Ishikawa (cell line): ENCODE measurements around the gene FHIT.

Source experiments
- CEBPB ChIP-seq: IDR thresholded peaks from 2 replicates; pipeline ENCODE4 v1.6.1; 2012
- CREB1 ChIP-seq: IDR thresholded peaks from 2 replicates; pipeline ENCODE4 v1.6.1; 2012; ENCODE audit warnings: low read depth
- EGR1 ChIP-seq: IDR thresholded peaks from 2 replicates; pipeline ENCODE4 v1.6.1; 2012
- EP300 ChIP-seq: IDR thresholded peaks from 2 replicates; pipeline ENCODE4 v1.6.1; 2012; ENCODE audit warnings: borderline replicate concordance
- FOXM1 ChIP-seq: IDR thresholded peaks from 2 replicates; pipeline ENCODE4 v1.6.1; 2012; ENCODE audit warnings: low read depth, borderline replicate concordance
- NFIC ChIP-seq: IDR thresholded peaks from 2 replicates; pipeline ENCODE4 v1.6.1; 2012
- RAD21 ChIP-seq: IDR thresholded peaks from 2 replicates; pipeline ENCODE4 v1.6.1; 2012; ENCODE audit warnings: low read depth
- REST ChIP-seq: IDR thresholded peaks from 2 replicates; pipeline ENCODE4 v1.6.1; 2012; ENCODE audit warnings: low read depth, mild to moderate bottlenecking
- TAF1 ChIP-seq: IDR thresholded peaks from 2 replicates; pipeline ENCODE4 v1.6.1; 2012; ENCODE audit warnings: low read depth, mild to moderate bottlenecking
- TCF12 ChIP-seq: IDR thresholded peaks from 2 replicates; pipeline ENCODE4 v1.6.1; 2012; ENCODE audit warnings: low read depth
- TEAD4 ChIP-seq: IDR thresholded peaks from 2 replicates; pipeline ENCODE4 v1.6.1; 2012
- YY1 ChIP-seq: IDR thresholded peaks from 2 replicates; pipeline ENCODE4 v1.6.1; 2012; ENCODE audit warnings: low read depth
- ZBTB7A ChIP-seq: IDR thresholded peaks from 2 replicates; pipeline ENCODE4 v1.6.1; 2012; ENCODE audit warnings: low read depth
- TF ChIP-seq, protein P1 (sequence below): IDR thresholded peaks from 2 replicates; pipeline ENCODE4 v1.6.1; 2012
- TF ChIP-seq, protein P2 (sequence below): IDR thresholded peaks from 2 replicates; pipeline ENCODE4 v1.6.1; 2012

The FHIT gene

DNA sequence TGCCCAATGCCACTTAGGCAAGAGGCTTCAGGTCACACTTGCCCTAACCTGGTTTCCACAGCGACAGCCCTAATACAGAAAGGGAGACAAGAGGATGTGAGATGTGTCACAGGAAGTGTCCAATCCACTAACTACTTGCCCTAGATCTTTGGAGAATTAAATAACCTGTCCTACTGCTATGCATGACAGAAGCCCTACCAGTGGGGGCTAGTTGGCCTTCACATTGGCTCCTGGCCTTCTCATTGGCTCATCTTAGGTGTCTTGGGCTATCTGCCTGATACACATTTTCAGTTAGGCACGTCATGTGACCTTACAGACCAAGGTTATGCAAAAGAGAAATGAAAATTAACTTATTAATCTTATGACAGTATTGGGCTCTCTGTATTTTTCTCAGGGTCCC, 449.9 kb downstream of the FHIT start:
- TF ChIP-seq TAF1 = no peak
- TF ChIP-seq, protein P1, sequence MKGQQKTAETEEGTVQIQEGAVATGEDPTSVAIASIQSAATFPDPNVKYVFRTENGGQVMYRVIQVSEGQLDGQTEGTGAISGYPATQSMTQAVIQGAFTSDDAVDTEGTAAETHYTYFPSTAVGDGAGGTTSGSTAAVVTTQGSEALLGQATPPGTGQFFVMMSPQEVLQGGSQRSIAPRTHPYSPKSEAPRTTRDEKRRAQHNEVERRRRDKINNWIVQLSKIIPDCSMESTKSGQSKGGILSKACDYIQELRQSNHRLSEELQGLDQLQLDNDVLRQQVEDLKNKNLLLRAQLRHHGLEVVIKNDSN = no peak
- no peak for TF ChIP-seq CREB1
- TF ChIP-seq EP300 = no peak
- TF ChIP-seq EGR1 = no peak
- no peak for TF ChIP-seq TCF12
- no peak for TF ChIP-seq REST
- no peak for TF ChIP-seq CEBPB
- no peak for TF ChIP-seq RAD21
- no peak for TF ChIP-seq ZBTB7A
- TF ChIP-seq NFIC = no peak
- no peak for TF ChIP-seq YY1
- no peak for TF ChIP-seq TEAD4
- TF ChIP-seq, protein P2, sequence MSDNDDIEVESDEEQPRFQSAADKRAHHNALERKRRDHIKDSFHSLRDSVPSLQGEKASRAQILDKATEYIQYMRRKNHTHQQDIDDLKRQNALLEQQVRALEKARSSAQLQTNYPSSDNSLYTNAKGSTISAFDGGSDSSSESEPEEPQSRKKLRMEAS = no peak
- TF ChIP-seq FOXM1 = no peak

GRCh38 chr3:60798456-60798855, 452.8 kb downstream of the FHIT start:
- TF ChIP-seq, protein P1 = no peak
- TF ChIP-seq CREB1 = no peak
- no peak for TF ChIP-seq RAD21
- no peak for TF ChIP-seq CEBPB
- TF ChIP-seq TAF1 = no peak
- no peak for TF ChIP-seq FOXM1
- TF ChIP-seq TCF12 = no peak
- no peak for TF ChIP-seq NFIC
- no peak for TF ChIP-seq YY1
- TF ChIP-seq TEAD4 = no peak
- no peak for TF ChIP-seq EP300
- TF ChIP-seq REST = no peak
- TF ChIP-seq EGR1 = no peak
- no peak for TF ChIP-seq ZBTB7A
- TF ChIP-seq, protein P2 = no peak

DNA sequence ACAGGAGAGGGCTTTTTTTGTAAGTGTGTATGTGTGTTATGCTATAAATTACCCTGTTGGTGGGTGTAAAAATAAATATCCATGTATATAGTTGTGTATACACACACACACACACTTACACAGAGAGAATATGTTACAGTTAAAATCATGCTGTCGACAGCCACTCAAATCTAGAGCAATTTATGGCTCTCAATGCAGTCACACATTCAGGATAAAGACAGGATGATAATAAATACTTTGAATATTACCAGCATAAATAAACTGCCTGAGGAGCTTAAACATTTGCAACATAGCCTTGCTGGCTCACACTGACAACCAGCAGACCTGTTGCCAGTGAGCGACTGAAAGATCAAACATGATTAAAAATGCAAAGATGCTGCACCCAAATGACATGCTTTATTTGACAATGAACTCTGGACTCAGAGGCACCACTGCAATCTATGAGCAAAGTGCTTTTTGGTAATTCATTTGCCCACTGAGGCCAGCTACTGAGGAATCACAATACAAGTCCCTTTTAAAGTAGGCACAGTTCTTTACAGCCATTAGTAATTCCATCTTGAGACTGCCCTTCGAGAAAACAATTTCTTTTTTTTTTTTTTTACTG, 458.9 kb downstream of the FHIT start:
- TF ChIP-seq RAD21 = no peak
- TF ChIP-seq FOXM1 = no peak
- no peak for TF ChIP-seq ZBTB7A
- no peak for TF ChIP-seq EP300
- TF ChIP-seq REST = no peak
- no peak for TF ChIP-seq EGR1
- no peak for TF ChIP-seq CEBPB
- TF ChIP-seq, protein P2 = no peak
- no peak for TF ChIP-seq YY1
- TF ChIP-seq TCF12 = no peak
- TF ChIP-seq NFIC = no peak
- TF ChIP-seq CREB1 = no peak
- TF ChIP-seq TAF1 = no peak
- TF ChIP-seq TEAD4 = no peak
- TF ChIP-seq, protein P1 = no peak
